Activated T-helper 17 cell treated with anti-CD3 and anti-CD28 coated beads, Interleukin-2, amount 50 U/mL, for 72 hours (primary cell): ENCODE results near the gene MASTL. TPM values are rescaled to one million over a fixed set of nuclear protein-coding genes. Genes with fewer than 3 reads are reported as not detected.
A peak's percentile ranks its signal among the peaks of the same experiment; 100 is the strongest.

ENCODE experiments used
- ATAC-seq: fragments of 150-1000 bp; cut with Tn5 transposase; replicated peaks from 2 replicates; pipeline ENCODE4 v1.10.0; 2021; ENCODE audit warnings: mild to moderate bottlenecking, moderate library complexity
- H3K27ac Mint-ChIP-seq: one replicate; pipeline ENCODE4 v1.8.0; 2022; ENCODE audit warnings: mixed read lengths
- H3K27me3 Mint-ChIP-seq: one replicate; pipeline ENCODE4 v1.8.0; 2022; ENCODE audit warnings: mixed read lengths
- H3K36me3 Mint-ChIP-seq: one replicate; pipeline ENCODE4 v1.8.0; 2022; ENCODE audit warnings: low read depth, mild to moderate bottlenecking, mixed read lengths
- H3K4me1 Mint-ChIP-seq: one replicate; pipeline ENCODE4 v1.8.0; 2022; ENCODE audit warnings: mixed read lengths
- H3K4me3 Mint-ChIP-seq: one replicate; pipeline ENCODE4 v1.8.0; 2022; ENCODE audit warnings: mild to moderate bottlenecking, mixed read lengths
- H3K9me3 Mint-ChIP-seq: one replicate; pipeline ENCODE4 v1.8.0; 2022; ENCODE audit warnings: mixed read lengths
- total RNA-seq, 2 donors: library from RNA; stranded (reverse); gene quantifications; one replicate each; pipeline ENCODE4 v1.2.3, GENCODE V29; 2022

The MASTL gene
- total RNA-seq, 2 donors from 2014 or later, result 31.4 to 39.9 TPM

DNA sequence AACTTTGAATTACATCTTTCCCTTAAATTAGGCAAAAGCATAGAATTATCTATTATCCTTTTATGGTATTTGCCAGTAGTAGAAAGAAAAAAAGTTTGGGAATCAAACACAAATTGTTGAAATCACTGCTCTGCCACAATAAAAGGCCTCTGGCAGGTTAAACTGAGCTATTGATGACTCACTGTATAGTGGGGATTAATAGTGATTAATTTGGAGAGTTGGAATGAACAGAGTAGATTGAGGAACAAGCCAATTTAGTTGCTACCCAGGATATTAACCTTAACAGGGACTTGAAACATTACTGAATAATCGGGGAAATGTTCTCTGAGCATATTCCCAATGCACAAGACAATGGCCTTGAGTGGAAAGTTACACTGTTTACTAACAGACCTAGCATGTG, 33.1 kb downstream of the MASTL start:
- Mint-ChIP-seq H3K4me3 (no peak overlapping the region), H3K9me3 (no peaks in the 10 kb centered on the region), H3K27me3 (no peaks in the 10 kb centered on the region), H3K4me1 (no peaks in the 10 kb centered on the region), H3K36me3 (peaks cover 46% of the 10 kb centered on the region), H3K27ac (no peak overlapping the region)
- ATAC-seq, result no peak

DNA sequence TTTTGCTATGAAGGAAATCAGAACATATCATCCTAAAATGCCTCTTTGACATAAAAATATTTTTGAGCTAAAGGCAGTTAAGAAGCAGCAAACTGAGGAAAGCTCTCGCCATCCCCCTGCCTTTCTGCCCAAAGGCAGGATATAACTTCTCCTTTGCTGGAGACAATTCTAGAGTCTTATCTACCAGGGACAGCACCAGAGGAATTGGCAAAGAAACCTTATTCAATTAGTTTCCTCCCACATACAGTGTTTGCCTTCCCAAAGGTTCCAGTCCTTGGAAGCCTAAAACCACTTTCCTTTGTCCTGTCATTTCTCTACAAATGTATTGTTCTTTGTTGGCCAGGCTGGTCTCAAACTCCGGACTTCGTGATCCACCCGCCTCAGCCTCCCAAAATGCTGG, 33.7 kb downstream of the MASTL start:
- no peak overlapping the region for H3K27ac Mint-ChIP-seq
- H3K36me3 Mint-ChIP-seq, result peaks cover 41% of the 10 kb centered on the region
- H3K9me3 Mint-ChIP-seq, result no peaks in the 10 kb centered on the region
- no peak for ATAC-seq
- H3K4me1 Mint-ChIP-seq, result no peaks in the 10 kb centered on the region
- no peaks in the 10 kb centered on the region for H3K27me3 Mint-ChIP-seq
- H3K4me3 Mint-ChIP-seq, result no peak overlapping the region

DNA sequence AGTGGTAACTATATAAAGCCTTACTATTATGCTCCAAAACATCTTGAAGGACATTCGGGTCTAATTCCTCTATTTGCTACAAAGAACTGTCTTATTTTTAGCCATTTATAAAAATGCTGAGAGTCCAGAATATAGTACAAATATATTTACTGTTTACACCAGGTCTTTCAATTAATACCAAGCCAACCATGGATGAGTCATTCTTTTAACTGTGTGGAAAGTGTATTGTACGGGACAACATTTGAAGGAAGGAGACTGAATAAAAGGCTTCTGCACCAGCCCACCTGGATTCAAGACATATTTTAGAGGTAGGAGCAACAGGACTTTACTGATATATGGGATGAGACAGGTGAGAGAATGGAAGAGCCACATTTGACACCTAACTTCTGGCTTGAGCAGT, 35.4 kb downstream of the MASTL start:
- Mint-ChIP-seq H3K27me3 (no peaks in the 10 kb centered on the region), H3K36me3 (peaks cover 25% of the 10 kb centered on the region), H3K4me1 (no peaks in the 10 kb centered on the region), H3K4me3 (no peak overlapping the region), H3K9me3 (no peaks in the 10 kb centered on the region), H3K27ac (no peak overlapping the region)
- no peak for ATAC-seq

DNA sequence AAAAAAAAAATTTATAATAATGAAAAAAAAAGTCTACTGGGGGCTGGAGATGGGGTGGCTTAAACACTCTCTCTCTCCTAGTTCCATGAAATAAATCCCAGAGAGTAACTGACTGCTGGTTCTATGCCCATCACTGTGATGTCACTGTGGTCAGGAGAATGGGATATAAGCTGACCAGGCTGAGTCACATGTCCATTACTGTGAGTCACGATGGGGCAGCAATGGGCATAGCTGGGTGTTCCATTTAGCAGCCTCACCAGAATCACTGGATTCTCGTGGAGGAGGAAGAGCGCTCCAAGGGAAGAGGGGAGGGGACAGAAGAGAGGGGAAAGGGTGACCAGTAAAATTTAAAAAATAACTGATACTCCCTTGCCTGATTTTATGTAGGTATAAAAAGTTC, 37.1 kb downstream of the MASTL start:
- H3K27me3 Mint-ChIP-seq, result no peaks in the 10 kb centered on the region
- no peak overlapping the region for H3K27ac Mint-ChIP-seq
- no peak overlapping the region for H3K4me3 Mint-ChIP-seq
- no peaks in the 10 kb centered on the region for H3K9me3 Mint-ChIP-seq
- no peak for ATAC-seq
- no peaks in the 10 kb centered on the region for H3K4me1 Mint-ChIP-seq
- peaks cover 21% of the 10 kb centered on the region for H3K36me3 Mint-ChIP-seq

DNA sequence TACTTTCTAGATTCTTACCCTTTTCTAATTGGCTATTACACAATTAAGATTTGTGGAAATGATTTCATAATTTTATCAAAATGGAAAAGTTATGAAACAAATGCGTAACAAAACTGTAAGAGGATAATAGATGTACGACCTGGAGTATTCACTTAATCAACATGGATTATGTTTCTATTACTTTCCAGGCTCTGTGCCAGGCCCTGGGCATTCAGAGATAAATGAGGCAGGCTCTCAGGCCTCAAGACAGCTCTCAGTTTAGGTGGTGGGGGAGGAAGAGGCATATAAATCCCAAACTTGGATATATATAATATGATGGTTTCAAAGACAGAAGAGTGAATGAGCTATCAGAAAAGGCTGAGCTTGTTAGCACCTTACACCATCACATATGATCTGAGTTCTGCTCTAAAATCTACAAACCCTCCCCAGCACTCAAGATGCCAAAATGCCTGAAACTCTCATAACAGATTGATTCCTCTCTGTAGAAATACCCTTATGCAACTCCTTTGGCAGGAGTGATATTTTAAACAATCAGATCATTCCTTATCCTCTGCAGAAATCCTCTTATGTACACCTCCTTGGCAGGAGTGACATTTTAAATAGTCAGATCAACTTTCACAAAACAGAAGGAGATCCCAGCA, 42.9 kb downstream of the MASTL start:
- Mint-ChIP-seq H3K9me3 (no peaks in the 10 kb centered on the region), H3K4me3 (no peak overlapping the region), H3K36me3 (peaks cover 61% of the 10 kb centered on the region), H3K27ac (no peak overlapping the region), H3K4me1 (no peaks in the 10 kb centered on the region), H3K27me3 (no peaks in the 10 kb centered on the region)
- no peak for ATAC-seq

DNA sequence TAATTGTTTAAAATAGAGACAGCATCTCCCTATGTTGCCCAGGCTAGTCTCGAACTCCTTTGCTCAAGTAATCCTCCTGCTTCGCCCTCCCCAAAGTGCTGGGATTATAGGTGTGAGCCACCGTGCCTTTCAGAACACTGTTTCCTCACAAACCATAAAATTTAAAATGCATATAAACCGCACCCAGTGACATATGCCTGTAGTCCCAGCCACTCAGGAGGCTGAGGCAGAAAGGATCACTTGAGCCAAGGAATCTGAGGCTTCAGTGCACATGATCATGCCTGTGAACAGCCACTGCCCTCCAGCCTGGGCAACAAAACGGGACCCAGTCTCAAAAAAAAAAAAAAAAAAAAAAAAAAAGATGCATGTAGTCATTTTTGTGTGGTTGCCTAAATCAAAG, 48.7 kb downstream of the MASTL start:
- H3K27ac Mint-ChIP-seq, result no peak overlapping the region
- no peaks in the 10 kb centered on the region for H3K9me3 Mint-ChIP-seq
- H3K4me1 Mint-ChIP-seq, result no peaks in the 10 kb centered on the region
- no peak for ATAC-seq
- H3K27me3 Mint-ChIP-seq, result no peaks in the 10 kb centered on the region
- H3K36me3 Mint-ChIP-seq, result peaks cover 91% of the 10 kb centered on the region
- H3K4me3 Mint-ChIP-seq, result no peak overlapping the region

DNA sequence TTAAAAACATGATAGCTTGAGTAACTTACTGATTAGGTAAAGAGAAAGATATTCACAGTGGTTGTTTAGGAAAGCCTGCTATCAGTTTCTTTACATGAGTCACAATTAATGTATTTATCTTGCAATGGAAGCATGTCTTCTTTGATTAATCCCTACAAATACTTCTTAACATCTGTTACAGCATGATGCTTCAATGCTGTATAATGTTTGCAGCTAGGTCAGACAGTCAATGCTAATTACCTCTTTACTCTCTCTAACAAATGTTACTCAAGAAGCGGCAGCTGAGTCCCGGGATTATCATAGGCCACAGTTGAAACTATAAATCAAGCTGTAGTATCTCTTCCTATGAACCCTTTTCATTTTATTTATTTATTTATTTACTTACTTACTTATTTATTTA, 52.2 kb downstream of the MASTL start:
- no peak for ATAC-seq
- Mint-ChIP-seq H3K36me3 (peaks cover 98% of the 10 kb centered on the region), H3K9me3 (no peaks in the 10 kb centered on the region), H3K4me1 (no peaks in the 10 kb centered on the region), H3K27ac (no peak overlapping the region), H3K27me3 (no peaks in the 10 kb centered on the region), H3K4me3 (no peak overlapping the region)

DNA sequence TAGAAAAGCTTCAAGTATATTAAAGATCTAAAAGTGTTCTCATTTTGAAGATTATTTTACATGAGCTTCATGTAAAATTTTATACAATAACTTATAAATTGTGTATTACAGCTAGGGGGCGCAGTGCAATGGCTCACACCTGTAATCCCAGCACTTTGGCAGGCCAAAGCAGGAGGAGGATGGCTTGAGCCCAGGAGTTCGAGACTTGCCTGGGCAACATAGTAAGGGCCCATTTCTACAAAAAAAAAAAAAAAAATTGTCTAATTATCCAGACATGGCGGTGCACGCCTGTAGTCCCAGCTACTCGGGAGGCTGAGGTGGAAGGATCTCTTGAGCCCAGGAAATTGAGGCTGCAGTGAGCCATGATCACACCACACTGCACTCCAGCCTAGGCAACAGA, 68.8 kb downstream of the MASTL start:
- Mint-ChIP-seq H3K4me3 (no peak overlapping the region), H3K27me3 (no peaks in the 10 kb centered on the region), H3K4me1 (peaks cover 10% of the 10 kb centered on the region), H3K9me3 (no peaks in the 10 kb centered on the region), H3K27ac (no peak overlapping the region), H3K36me3 (peaks cover 69% of the 10 kb centered on the region)
- peak; percentile 68 for ATAC-seq

DNA sequence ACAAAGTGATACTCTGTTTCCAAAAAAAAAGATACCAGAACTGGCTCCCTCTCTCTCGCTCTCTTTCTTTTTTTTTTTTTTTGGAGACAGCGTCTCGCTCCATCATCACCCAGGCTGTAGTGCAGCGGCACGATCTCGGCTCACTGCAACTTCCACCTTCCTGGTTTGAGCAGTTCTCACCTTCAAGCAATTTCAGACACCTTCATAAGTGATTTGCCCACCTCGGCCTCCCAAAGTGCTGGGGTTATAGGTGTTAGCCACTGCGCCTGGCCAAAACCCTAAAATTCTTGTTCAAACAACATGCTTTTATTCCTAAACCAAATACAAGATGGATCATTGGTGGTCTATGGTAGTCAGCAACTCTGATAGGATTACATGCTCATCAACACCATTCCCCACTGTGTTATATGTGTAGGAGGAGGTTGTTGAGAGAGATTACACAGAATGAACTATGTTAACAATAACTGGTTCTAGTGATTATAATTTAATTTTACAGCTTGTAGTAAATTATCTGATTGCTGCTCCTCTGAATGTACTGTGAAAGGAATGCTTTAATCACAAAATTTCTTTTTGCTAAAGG, 69.9 kb downstream of the MASTL start:
- Mint-ChIP-seq H3K36me3 (peaks cover 67% of the 10 kb centered on the region), H3K4me3 (no peak overlapping the region), H3K27me3 (no peaks in the 10 kb centered on the region), H3K9me3 (no peaks in the 10 kb centered on the region), H3K27ac (no peak overlapping the region), H3K4me1 (peaks cover 10% of the 10 kb centered on the region)
- ATAC-seq, result no peak

DNA sequence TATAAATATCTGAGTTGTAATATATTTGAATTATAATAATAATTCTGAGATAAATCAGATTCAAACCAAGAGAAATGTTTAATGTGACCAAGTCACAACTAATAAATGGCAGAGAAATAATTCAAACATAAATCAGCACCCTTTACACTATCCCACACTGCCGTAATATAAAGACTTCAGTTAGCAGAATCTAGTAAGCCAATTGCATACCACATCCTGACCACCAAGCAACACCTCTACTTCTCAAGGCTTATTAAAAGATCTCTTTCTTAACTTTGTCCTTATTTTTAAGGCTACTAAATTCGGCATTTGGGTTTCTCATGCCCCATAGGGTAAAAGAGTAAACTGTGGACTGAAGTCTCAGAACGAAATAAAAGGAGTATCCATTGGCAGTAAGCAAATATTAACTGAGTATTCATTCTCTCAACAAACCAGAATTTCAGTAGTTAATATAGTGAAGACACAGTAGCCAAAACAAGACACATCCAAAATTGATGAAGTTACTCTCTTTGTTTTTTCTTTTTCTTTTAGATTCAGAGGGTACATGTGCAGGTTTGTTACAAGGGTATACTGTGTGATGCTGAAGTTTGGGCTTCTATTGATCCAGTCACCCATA, 70.6 kb downstream of the MASTL start:
- Mint-ChIP-seq H3K4me3 (no peak overlapping the region), H3K4me1 (peaks cover 10% of the 10 kb centered on the region), H3K27me3 (no peaks in the 10 kb centered on the region), H3K9me3 (no peaks in the 10 kb centered on the region), H3K27ac (no peak overlapping the region), H3K36me3 (peaks cover 67% of the 10 kb centered on the region)
- ATAC-seq, result no peak

DNA sequence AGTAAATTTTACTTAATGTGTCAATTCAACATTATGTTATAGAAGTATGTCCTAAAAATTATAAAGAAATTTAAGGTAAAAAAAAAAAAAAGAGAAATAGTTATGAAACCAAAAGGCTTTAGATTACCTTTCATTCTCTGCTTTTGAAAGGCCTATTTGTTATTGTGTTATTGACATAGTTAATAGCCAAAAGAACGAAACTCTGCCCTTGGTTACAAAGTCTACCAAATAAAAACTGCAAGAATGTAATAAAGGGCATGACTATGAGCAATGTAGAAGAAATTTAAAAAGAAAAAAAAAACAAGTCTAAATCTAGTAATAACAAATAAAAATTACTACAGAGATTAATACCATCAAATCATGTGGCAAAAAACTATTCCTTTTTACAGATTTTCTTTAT, 74.9 kb downstream of the MASTL start:
- no peak overlapping the region for H3K27ac Mint-ChIP-seq
- peaks cover 68% of the 10 kb centered on the region for H3K36me3 Mint-ChIP-seq
- H3K4me1 Mint-ChIP-seq, result peaks cover 10% of the 10 kb centered on the region
- no peaks in the 10 kb centered on the region for H3K9me3 Mint-ChIP-seq
- no peak for ATAC-seq
- H3K27me3 Mint-ChIP-seq, result no peaks in the 10 kb centered on the region
- H3K4me3 Mint-ChIP-seq, result no peak overlapping the region

DNA sequence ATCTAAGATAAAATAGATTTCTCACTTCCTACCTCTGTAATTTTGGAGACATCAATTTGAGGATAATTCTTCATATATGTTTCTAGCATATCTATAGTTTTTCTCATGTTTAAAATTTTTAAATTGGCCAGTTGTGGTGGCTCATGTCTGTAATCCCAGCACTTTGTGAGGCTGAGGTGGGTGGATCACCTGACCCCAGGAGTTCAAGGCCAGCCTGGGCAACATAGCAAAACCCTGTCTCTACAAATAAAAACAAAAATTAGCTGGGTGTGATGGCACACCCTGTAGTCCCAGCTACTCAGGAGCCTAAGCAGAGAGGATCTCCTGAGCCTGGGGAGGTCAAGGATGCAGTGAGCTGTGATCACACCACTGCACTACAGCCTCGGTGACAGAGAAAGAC, 80.6 kb downstream of the MASTL start:
- Mint-ChIP-seq H3K4me1 (no peaks in the 10 kb centered on the region), H3K27ac (no peak overlapping the region), H3K4me3 (no peak overlapping the region), H3K9me3 (no peaks in the 10 kb centered on the region), H3K36me3 (peaks cover 51% of the 10 kb centered on the region), H3K27me3 (no peaks in the 10 kb centered on the region)
- no peak for ATAC-seq

Other genes with a start within 250 kb of the MASTL start
- gene ANKRD26, start 54.9 kb upstream of the MASTL start, total RNA-seq, result 1 to 10 TPM; 6.2 to 9.2 TPM
- 100 to 1,000 TPM; 111 to 123 TPM for gene YME1L1, start 968 bp upstream of the MASTL start, total RNA-seq
- gene ACBD5, start 85.4 kb downstream of the MASTL start, total RNA-seq, result 10 to 100 TPM; 25.9 to 27.4 TPM